Loucy (cell line): ENCODE measurements around the gene TM2D3.

Experiments
- H2AFZ ChIP-seq: fragments of 200-600 bp; sonication (generic); 2 replicates; pipeline ENCODE4 v1.6.0; 2016; ENCODE audit warnings: antibody characterized with exemption, mild to moderate bottlenecking, low read length, moderate library complexity
- H3F3A ChIP-seq: fragments of 200-600 bp; 2 replicates; pipeline ENCODE4 v1.6.0; 2016; ENCODE audit warnings: antibody characterized with exemption, low read depth, mild to moderate bottlenecking
- H3K27me3 ChIP-seq: fragments of 200-600 bp; sonication (generic); 2 replicates; pipeline ENCODE4 v1.6.1; 2014; ENCODE audit warnings: low read length, mild to moderate bottlenecking; ENCODE audit not compliant: insufficient read depth, poor library complexity, severe bottlenecking
- H3K36me3 ChIP-seq: fragments of 200-600 bp; sonication (generic); 2 replicates; pipeline ENCODE4 v1.6.1; 2016; ENCODE audit warnings: low read length; ENCODE audit not compliant: insufficient read depth
- H3K4me1 ChIP-seq: fragments of 200-600 bp; sonication (generic); 2 replicates; pipeline ENCODE4 v1.5.1; 2014; ENCODE audit warnings: low read length, mild to moderate bottlenecking; ENCODE audit not compliant: insufficient read depth, poor library complexity, severe bottlenecking
- H3K4me2 ChIP-seq: fragments of 200-600 bp; sonication (generic); 2 replicates; pipeline ENCODE4 v1.6.0; 2014; ENCODE audit warnings: antibody characterized with exemption, low read length, low read depth, mild to moderate bottlenecking; ENCODE audit not compliant: poor library complexity, severe bottlenecking
- H3K4me3 ChIP-seq: fragments of 200-600 bp; sonication (generic); 2 replicates; pipeline ENCODE4 v1.5.1; 2014; ENCODE audit warnings: low read length, mild to moderate bottlenecking, mixed read lengths; ENCODE audit not compliant: poor library complexity, severe bottlenecking
- H3K79me2 ChIP-seq: fragments of 200-600 bp; sonication (generic); 2 replicates; pipeline ENCODE4 v1.6.1; 2014; ENCODE audit warnings: low read length; ENCODE audit not compliant: insufficient read depth
- H3K9ac ChIP-seq: fragments of 200-600 bp; sonication (generic); 2 replicates; pipeline ENCODE4 v1.6.0; 2014; ENCODE audit warnings: mild to moderate bottlenecking, low read depth, low read length, moderate library complexity; ENCODE audit not compliant: poor library complexity, severe bottlenecking
- H3K9me2 ChIP-seq: fragments of 200-600 bp; sonication (generic); replicated peaks from 2 replicates; pipeline ENCODE4 v1.6.1; 2016; ENCODE audit warnings: low read depth, low read length, mixed read lengths
- H3K9me3 ChIP-seq: fragments of 200-600 bp; sonication (generic); 2 replicates; pipeline ENCODE4 v1.6.1; 2014; ENCODE audit warnings: mild to moderate bottlenecking, antibody characterized with exemption, low read length, low read depth; ENCODE audit not compliant: insufficient read depth
- H4K20me1 ChIP-seq: fragments of 200-600 bp; sonication (generic); 2 replicates; pipeline ENCODE4 v1.6.0; 2014; ENCODE audit warnings: antibody characterized with exemption, low read length, mild to moderate bottlenecking; ENCODE audit not compliant: insufficient read depth, poor library complexity, severe bottlenecking
- EZH2phosphoT487 ChIP-seq: fragments of 200-600 bp; IDR thresholded peaks from 2 replicates; pipeline ENCODE4 v1.6.1; 2018; ENCODE audit warnings: antibody characterized with exemption, mild to moderate bottlenecking, moderate library complexity, borderline replicate concordance
- TF ChIP-seq, protein P1 (sequence below): fragments of 200-600 bp; sonication (generic); conservative IDR thresholded peaks from 2 replicates; pipeline ENCODE4 v1.5.1; 2014; ENCODE audit warnings: mild to moderate bottlenecking, antibody characterized with exemption, low read length

The TM2D3 gene

GRCh38 chr15:101625184-101625583, 27.0 kb downstream of the TM2D3 start:
- TF ChIP-seq EZH2phosphoT487 = no peak
- TF ChIP-seq, protein P1, sequence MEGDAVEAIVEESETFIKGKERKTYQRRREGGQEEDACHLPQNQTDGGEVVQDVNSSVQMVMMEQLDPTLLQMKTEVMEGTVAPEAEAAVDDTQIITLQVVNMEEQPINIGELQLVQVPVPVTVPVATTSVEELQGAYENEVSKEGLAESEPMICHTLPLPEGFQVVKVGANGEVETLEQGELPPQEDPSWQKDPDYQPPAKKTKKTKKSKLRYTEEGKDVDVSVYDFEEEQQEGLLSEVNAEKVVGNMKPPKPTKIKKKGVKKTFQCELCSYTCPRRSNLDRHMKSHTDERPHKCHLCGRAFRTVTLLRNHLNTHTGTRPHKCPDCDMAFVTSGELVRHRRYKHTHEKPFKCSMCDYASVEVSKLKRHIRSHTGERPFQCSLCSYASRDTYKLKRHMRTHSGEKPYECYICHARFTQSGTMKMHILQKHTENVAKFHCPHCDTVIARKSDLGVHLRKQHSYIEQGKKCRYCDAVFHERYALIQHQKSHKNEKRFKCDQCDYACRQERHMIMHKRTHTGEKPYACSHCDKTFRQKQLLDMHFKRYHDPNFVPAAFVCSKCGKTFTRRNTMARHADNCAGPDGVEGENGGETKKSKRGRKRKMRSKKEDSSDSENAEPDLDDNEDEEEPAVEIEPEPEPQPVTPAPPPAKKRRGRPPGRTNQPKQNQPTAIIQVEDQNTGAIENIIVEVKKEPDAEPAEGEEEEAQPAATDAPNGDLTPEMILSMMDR = no peak
- H3K4me3 ChIP-seq = no peak overlapping the region
- H3K9ac ChIP-seq = no peak overlapping the region
- H3K4me1 ChIP-seq = peaks cover 17% of the 10 kb centered on the region
- H3K9me2 ChIP-seq = no peaks in the 10 kb centered on the region
- H3K36me3 ChIP-seq = no peaks in the 10 kb centered on the region
- H3K27me3 ChIP-seq = no peaks in the 10 kb centered on the region
- H2AFZ ChIP-seq = no peak overlapping the region
- no peaks in the 10 kb centered on the region for H3F3A ChIP-seq
- H3K4me2 ChIP-seq = no peak overlapping the region
- H3K79me2 ChIP-seq = no peaks in the 10 kb centered on the region
- H4K20me1 ChIP-seq = no peaks in the 10 kb centered on the region
- peaks cover 5% of the 10 kb centered on the region; the same call in 1 of the 2 replicates for H3K9me3 ChIP-seq

- H4K20me1 ChIP-seq = no peaks in the 10 kb centered on the region
Measured at GRCh38 chr15:101623367-101624304, 28.5 kb downstream of the TM2D3 start.

GRCh38 chr15:101621961-101622360, 30.2 kb downstream of the TM2D3 start:
- Histone ChIP-seq H3K9me3 (peaks cover 5% of the 10 kb centered on the region; the same call in 1 of the 2 replicates), H3K4me2 (no peak overlapping the region), H3K27me3 (no peaks in the 10 kb centered on the region), H3F3A (no peaks in the 10 kb centered on the region), H3K79me2 (no peaks in the 10 kb centered on the region), H3K36me3 (no peaks in the 10 kb centered on the region), H3K9me2 (no peaks in the 10 kb centered on the region), H3K4me3 (no peak overlapping the region), H3K9ac (no peak overlapping the region), H2AFZ (no peak overlapping the region), H3K4me1 (peaks cover 29% of the 10 kb centered on the region), H4K20me1 (no peaks in the 10 kb centered on the region)
- no peak for TF ChIP-seq EZH2phosphoT487
- TF ChIP-seq, protein P1 = no peak

More at GRCh38 chr15:101623367-101624304, 28.5 kb downstream of the TM2D3 start:
- no peak overlapping the region for H3K9ac ChIP-seq
- no peak overlapping the region for H2AFZ ChIP-seq
- no peaks in the 10 kb centered on the region for H3K79me2 ChIP-seq
- no peaks in the 10 kb centered on the region for H3F3A ChIP-seq
- no peaks in the 10 kb centered on the region for H3K9me2 ChIP-seq
- H3K9me3 ChIP-seq = peaks cover 5% of the 10 kb centered on the region; the same call in 1 of the 2 replicates
- no peak overlapping the region for H3K4me2 ChIP-seq
- no peak overlapping the region for H3K4me3 ChIP-seq
- TF ChIP-seq EZH2phosphoT487 = no peak
- TF ChIP-seq, protein P1 = no peak
- peaks cover 25% of the 10 kb centered on the region for H3K4me1 ChIP-seq
- H3K27me3 ChIP-seq = no peaks in the 10 kb centered on the region
- no peaks in the 10 kb centered on the region for H3K36me3 ChIP-seq
